H1 (cell line): ENCODE measurements around the gene MYOCOS. TPM values are rescaled to one million over a fixed set of nuclear protein-coding genes. Genes with fewer than 3 reads are reported as not detected.
"Not testable (repeated sequence)": the region's sequence is repeated elsewhere in the genome, so short reads cannot be mapped to it uniquely, and the experiment has no call there.

Source experiments
- CTCF ChIA-PET: fragments of 300-600 bp; sonication (Branson Sonifier 250); formaldehyde crosslinking; loops from one replicate; lab custom pipeline; 2021; ENCODE audit not compliant: partially characterized antibody; lab: Charles Lee
- POLR2A ChIA-PET: fragments of 300-600 bp; sonication (Branson Sonifier 250); formaldehyde crosslinking; loops from one replicate; lab custom pipeline; 2021; ENCODE audit warnings: inconsistent platforms; ENCODE audit not compliant: partially characterized antibody; lab: Charles Lee
- DNase-seq, 2 experiments: peaks; one replicate each; pipeline versions ENCODE4 v3.0.0 to v3.0.0-alpha.2; 2010 to 2022; ENCODE audit warnings: low spot score in 2 of 2, low read depth in 1 of 2, mixed read lengths in 1 of 2
- FAIRE-seq: peaks from 2 replicates; lab custom pipeline; 2011; peaks lifted over from hg19 to GRCh38; lab: Jason Lieb, UNC
- H2AFZ ChIP-seq: 2 replicates; pipeline ENCODE4 v1.8.1; 2012; ENCODE audit warnings: low read length, inconsistent platforms
- H2AK5ac ChIP-seq: 2 replicates; pipeline ENCODE4 v1.6.1; 2013; ENCODE audit warnings: low read depth, low read length
- H2BK120ac ChIP-seq: replicated peaks from 2 replicates; pipeline ENCODE3; 2013; ENCODE audit warnings: low read depth, low read length, inconsistent platforms
- H2BK12ac ChIP-seq: 2 replicates; pipeline ENCODE4 v1.6.1; 2013; ENCODE audit warnings: low read depth, low read length
- H2BK15ac ChIP-seq: 2 replicates; pipeline ENCODE4 v1.6.1; 2013; ENCODE audit warnings: low read length
- H2BK20ac ChIP-seq: 2 replicates; pipeline ENCODE4 v1.6.1; 2013; ENCODE audit warnings: low read length
- H2BK5ac ChIP-seq: 2 replicates; pipeline ENCODE4 v1.6.1; 2013; ENCODE audit warnings: low read depth, low read length
- H3K14ac ChIP-seq: 2 replicates; pipeline ENCODE4 v1.6.1; 2013; ENCODE audit warnings: inconsistent platforms; ENCODE audit not compliant: insufficient read length
- H3K18ac ChIP-seq: 2 replicates; pipeline ENCODE4 v1.6.1; 2013; ENCODE audit warnings: low read length; ENCODE audit errors: extremely low read depth
- H3K23ac ChIP-seq: 2 replicates; pipeline ENCODE4 v1.6.1; 2013; ENCODE audit warnings: inconsistent platforms; ENCODE audit not compliant: insufficient read length
- H3K23me2 ChIP-seq: 2 replicates; pipeline ENCODE4 v1.6.1; 2013; ENCODE audit warnings: low read depth, low read length
- H3K27ac ChIP-seq: 2 replicates; pipeline ENCODE4 v1.6.1; 2011; ENCODE audit warnings: low read depth, low read length, inconsistent platforms
- H3K27me3 ChIP-seq, 4 experiments: replicated peaks in 1 of 4; 1 replicate in 1 of 4; 2 replicates in 3 of 4; pipeline versions ENCODE4 v1.6.1 to v1.8.1; 2011 to 2013; ENCODE audit warnings: low read length in 3 of 4, mild to moderate bottlenecking in 3 of 4, inconsistent platforms in 2 of 4, mixed read lengths in 2 of 4, moderate library complexity in 1 of 4; ENCODE audit not compliant: control insufficient read depth in 3 of 4, insufficient read depth in 3 of 4; ENCODE audit errors: extremely low read depth in 1 of 4
- H3K36me3 ChIP-seq, 4 experiments: 2 replicates each; pipeline versions ENCODE4 v1.6.1 to v1.8.1; 2011 to 2013; ENCODE audit warnings: mild to moderate bottlenecking in 4 of 4, low read length in 3 of 4, moderate library complexity in 2 of 4, control low read depth in 1 of 4, inconsistent platforms in 1 of 4; ENCODE audit not compliant: insufficient read depth in 4 of 4, control insufficient read depth in 2 of 4
- H3K4ac ChIP-seq: replicated peaks from 2 replicates; pipeline ENCODE3; 2013; ENCODE audit warnings: low read length, low read depth, mixed read lengths, inconsistent platforms; ENCODE audit not compliant: insufficient read length
- H3K4me1 ChIP-seq, 4 experiments: replicated peaks in 1 of 4; 1 replicate in 1 of 4; 2 replicates in 3 of 4; pipeline versions ENCODE4 v1.6.1 to v1.8.1; 2011 to 2013; ENCODE audit warnings: low read length in 3 of 4, inconsistent platforms in 2 of 4, mixed read lengths in 1 of 4; ENCODE audit not compliant: insufficient read depth in 4 of 4, control insufficient read depth in 3 of 4
- H3K4me2 ChIP-seq, 2 experiments: 2 replicates each; pipeline versions ENCODE4 v1.6.1 to v1.8.1; 2011 to 2013; ENCODE audit warnings: low read depth in 2 of 2, low read length in 2 of 2, control low read depth in 1 of 2, inconsistent platforms in 1 of 2, mild to moderate bottlenecking in 1 of 2; ENCODE audit not compliant: insufficient read depth in 1 of 2
- H3K4me3 ChIP-seq, 4 experiments: fragments of 200-600, 300-600 bp in 1 of 4; sonication (generic), shearing (Covaris generic), sonication (Bioruptor Twin) in 1 of 4; 2 replicates each; pipeline versions ENCODE4 v1.5.1 to v1.8.1; 2011 to 2016; ENCODE audit warnings: low read length in 4 of 4, low read depth in 3 of 4, control low read depth in 2 of 4, inconsistent platforms in 2 of 4, mild to moderate bottlenecking in 2 of 4, mixed read lengths in 1 of 4, moderate library complexity in 1 of 4; ENCODE audit not compliant: insufficient read depth in 2 of 4; ENCODE audit errors: extremely low read depth in 1 of 4
- H3K56ac ChIP-seq: replicated peaks from 2 replicates; pipeline ENCODE3; 2013; ENCODE audit warnings: low read depth, mild to moderate bottlenecking, mixed read lengths, low read length, inconsistent platforms; ENCODE audit not compliant: insufficient read length
- H3K79me1 ChIP-seq: 2 replicates; pipeline ENCODE4 v1.6.1; 2013; ENCODE audit warnings: low read depth, low read length, control low read depth
- H3K79me2 ChIP-seq, 2 experiments: 2 replicates each; pipeline versions ENCODE4 v1.6.1 to v1.8.1; 2012 to 2013; ENCODE audit warnings: low read length in 2 of 2, mild to moderate bottlenecking in 2 of 2, inconsistent platforms in 1 of 2; ENCODE audit not compliant: insufficient read depth in 2 of 2, control insufficient read depth in 1 of 2
- H3K9ac ChIP-seq, 4 experiments: replicated peaks in 1 of 4; 1 replicate in 1 of 4; 2 replicates in 3 of 4; pipeline versions ENCODE4 v1.6.1 to v1.8.1; 2011 to 2013; ENCODE audit warnings: low read depth in 3 of 4, low read length in 3 of 4, control low read depth in 2 of 4, mild to moderate bottlenecking in 2 of 4, moderate library complexity in 2 of 4, inconsistent platforms in 1 of 4; ENCODE audit errors: extremely low read depth in 1 of 4
- H3K9me3 ChIP-seq, 2 experiments: 2 replicates each; pipeline versions ENCODE4 v1.6.1 to v1.8.1; 2012 to 2013; ENCODE audit warnings: mild to moderate bottlenecking in 2 of 2, moderate library complexity in 2 of 2, control low read depth in 1 of 2, inconsistent platforms in 1 of 2, low read depth in 1 of 2, low read length in 1 of 2, mixed read lengths in 1 of 2; ENCODE audit not compliant: insufficient read depth in 2 of 2
- H4K20me1 ChIP-seq, 2 experiments: replicated peaks in 1 of 2; 2 replicates each; pipeline versions ENCODE3 to v1.8.1; 2011 to 2013; ENCODE audit warnings: inconsistent platforms in 2 of 2, low read length in 2 of 2, mild to moderate bottlenecking in 1 of 2; ENCODE audit not compliant: insufficient read depth in 2 of 2, control insufficient read depth in 1 of 2
- H4K5ac ChIP-seq: 2 replicates; pipeline ENCODE4 v1.6.1; 2013; ENCODE audit warnings: low read length, low read depth, mixed read lengths, inconsistent platforms; ENCODE audit not compliant: insufficient read length
- H4K8ac ChIP-seq: 2 replicates; pipeline ENCODE4 v1.8.0; 2013; ENCODE audit warnings: mild to moderate bottlenecking, moderate library complexity, low read length, inconsistent platforms; ENCODE audit not compliant: insufficient read depth; ENCODE audit errors: extremely low read depth
- H4K91ac ChIP-seq: replicated peaks from 2 replicates; pipeline ENCODE3; 2013; ENCODE audit warnings: low read length, mixed read lengths, inconsistent platforms; ENCODE audit not compliant: insufficient read length
- WGBS, 2 experiments: shearing (Covaris generic) in 1 of 2; methylation state at CpG; one replicate each; pipeline versions ENCODE4 v1.1.6 to v1.1.7; 2013 to 2015; ENCODE audit warnings: low lambda C conversion rate in 2 of 2, mixed read lengths in 2 of 2, inconsistent platforms in 1 of 2, low coverage in 1 of 2, missing lambda C conversion rate in 1 of 2; ENCODE audit not compliant: insufficient replicate concordance in 2 of 2, insufficient coverage in 1 of 2, insufficient read length in 1 of 2; ENCODE audit errors: extremely low coverage in 1 of 2, missing lambda C conversion rate in 1 of 2; 5-methylcytosine and 5-hydroxymethylcytosine counted together
- polyA plus RNA-seq, 7 experiments: library from polyadenylated mRNA; depleted of rRNA in 3 of 7; stranded (reverse) in 5 of 7; unstranded in 2 of 7; fragments of >200 nt in 5 of 7; fragments of 200-250 nt in 2 of 7; gene quantifications; 1 replicate in 5 of 7; 2 replicates in 1 of 7; 4 replicates in 1 of 7; pipeline versions ENCODE4 v1.2.1 to v1.2.3, GENCODE V29; 2011 to 2013; ENCODE audit warnings: missing spikeins in 2 of 7, mixed read lengths in 2 of 7
- total RNA-seq: library from RNA; stranded (reverse); fragmentation: NEBNext Ultra II Directional; extraction: Animal tissue kit (Norgen Biotek cat#: 25700); gene quantifications from 2 replicates; pipeline ENCODE4 v1.2.1, GENCODE V29; 2021

MYOCOS gene
- total and polyA plus RNA-seq, 2 of the 8 experiments (the other 6 are each of a cell fraction or from before 2014, with no cell fraction given), result not detected

- H2BK12ac ChIP-seq, H3K23ac ChIP-seq, H3K18ac ChIP-seq, H2AK5ac ChIP-seq, H3K79me2 ChIP-seq, H2BK5ac ChIP-seq, H2BK120ac ChIP-seq, H3K4me3 ChIP-seq, H4K91ac ChIP-seq, H3K56ac ChIP-seq, H2BK20ac ChIP-seq, H2AFZ ChIP-seq, H3K27ac ChIP-seq, H3K4ac ChIP-seq, POLR2A ChIA-PET, H4K20me1 ChIP-seq, H3K23me2 ChIP-seq, H3K27me3 ChIP-seq, H2BK15ac ChIP-seq, H4K8ac ChIP-seq, H3K4me1 ChIP-seq, H4K5ac ChIP-seq, H3K36me3 ChIP-seq, H3K4me2 ChIP-seq, H3K9me3 ChIP-seq, H3K79me1 ChIP-seq, DNase-seq, H3K14ac ChIP-seq, H3K9ac ChIP-seq, FAIRE-seq: not testable (repeated sequence)
- CTCF ChIA-PET, result interaction anchor here (0.8 kb wide), 1 partner anchor 36 kb away, joined by 3 read pairs; no protein-coding TSS in a partner anchor
- WGBS, 2 experiments, result 91% methylated on average over 14 of the region's 14 CpGs; no CpG with 5 or more reads in 1 of the 2 experiments
These were observed 6.7 kb upstream of the MYOCOS start for GRCh38 chr1:171615122-171615906.
